ENCODE results near the gene CAMKMT.

Gene CAMKMT

DNA sequence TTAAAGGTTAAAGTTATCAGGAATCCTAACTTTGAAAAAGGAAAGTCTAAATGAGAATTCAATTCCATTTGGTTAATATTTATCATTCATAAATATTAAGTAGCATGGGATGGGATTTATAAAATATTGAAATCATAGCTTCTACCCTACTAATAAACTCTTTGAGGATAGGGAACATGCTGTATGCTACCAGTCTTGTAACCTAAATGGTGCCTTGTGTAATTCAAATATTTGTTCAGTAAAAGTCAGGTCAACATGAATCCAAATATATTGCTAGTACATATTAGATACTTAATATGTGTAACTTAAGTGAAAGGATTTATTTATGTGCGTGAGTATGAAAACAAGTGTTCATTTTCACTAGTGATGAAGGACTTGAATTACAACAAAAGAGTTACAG, 94.1 kb downstream of the CAMKMT start:
- Histone ChIP-seq H3K4me1 (ENCODE audit: control insufficient read depth, insufficient read depth, low read length, poor library complexity, severe bottlenecking) (no peaks in the 10 kb centered on the region), H3K4me3 (ENCODE audit: insufficient read depth, low read depth, low read length, poor library complexity, severe bottlenecking) (no peak overlapping the region), H3K9me3 (ENCODE audit: control insufficient read depth, low read length) (no peaks in the 10 kb centered on the region), H3K36me3 (ENCODE audit: control insufficient read depth, insufficient read depth, low read length) (no peaks in the 10 kb centered on the region), H3K27ac (ENCODE audit: insufficient read depth, low read length, poor library complexity, severe bottlenecking) (no peak overlapping the region), H3K27me3 (replicated peaks; ENCODE audit: control insufficient read depth, insufficient read depth, low read length, poor library complexity, severe bottlenecking) (no peaks in the 10 kb centered on the region)
- DNase-seq = no peak

DNA sequence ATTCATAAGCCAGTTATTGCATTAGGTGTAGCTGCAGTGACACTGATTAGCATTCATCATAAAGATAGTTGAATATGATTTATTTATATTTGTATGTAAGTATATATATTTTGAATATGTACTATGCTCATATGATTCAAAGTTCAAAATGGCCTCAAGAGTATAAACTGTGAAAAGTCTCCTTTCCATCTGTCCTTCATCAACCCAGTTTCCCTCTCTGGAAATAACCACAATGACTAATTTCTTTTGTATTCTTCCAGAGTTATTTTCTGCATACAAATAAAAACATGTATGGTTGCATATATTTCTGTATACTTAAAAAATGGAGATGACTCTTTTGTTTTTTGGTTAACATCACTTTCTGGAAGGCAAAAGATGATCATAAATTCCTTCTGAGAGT, 95.2 kb downstream of the CAMKMT start:
- H3K4me3 ChIP-seq (ENCODE audit: insufficient read depth, low read depth, low read length, poor library complexity, severe bottlenecking) = no peak overlapping the region
- no peaks in the 10 kb centered on the region for H3K36me3 ChIP-seq (ENCODE audit: control insufficient read depth, insufficient read depth, low read length)
- no peaks in the 10 kb centered on the region for H3K9me3 ChIP-seq (ENCODE audit: control insufficient read depth, low read length)
- no peaks in the 10 kb centered on the region for H3K27me3 ChIP-seq (replicated peaks; ENCODE audit: control insufficient read depth, insufficient read depth, low read length, poor library complexity, severe bottlenecking)
- no peak for DNase-seq
- H3K27ac ChIP-seq (ENCODE audit: insufficient read depth, low read length, poor library complexity, severe bottlenecking) = no peak overlapping the region
- no peaks in the 10 kb centered on the region for H3K4me1 ChIP-seq (ENCODE audit: control insufficient read depth, insufficient read depth, low read length, poor library complexity, severe bottlenecking)

DNA sequence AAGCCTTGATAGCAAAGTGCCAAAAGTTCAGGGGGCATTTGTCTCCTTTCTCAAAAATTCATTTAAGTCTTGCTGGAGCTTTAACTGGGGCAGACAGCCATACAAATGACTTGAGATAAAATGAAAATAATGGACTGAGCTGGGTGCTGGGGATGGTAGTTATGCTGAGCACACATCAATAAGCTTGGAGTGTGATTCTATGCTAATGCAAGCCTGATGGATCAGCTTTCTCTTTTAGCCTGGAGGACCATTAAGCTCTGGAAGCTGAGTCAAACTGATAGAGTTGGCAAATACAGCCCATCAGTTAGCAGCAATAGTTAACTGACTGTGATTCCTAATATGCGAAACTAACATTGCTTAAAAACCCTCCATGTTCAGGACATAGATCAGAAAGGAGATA, 98.0 kb downstream of the CAMKMT start:
- DNase-seq = no peak
- Histone ChIP-seq H3K9me3 (ENCODE audit: control insufficient read depth, low read length) (no peaks in the 10 kb centered on the region), H3K4me3 (ENCODE audit: insufficient read depth, low read depth, low read length, poor library complexity, severe bottlenecking) (no peak overlapping the region), H3K36me3 (ENCODE audit: control insufficient read depth, insufficient read depth, low read length) (no peaks in the 10 kb centered on the region), H3K27me3 (replicated peaks; ENCODE audit: control insufficient read depth, insufficient read depth, low read length, poor library complexity, severe bottlenecking) (no peaks in the 10 kb centered on the region), H3K4me1 (ENCODE audit: control insufficient read depth, insufficient read depth, low read length, poor library complexity, severe bottlenecking) (no peaks in the 10 kb centered on the region), H3K27ac (ENCODE audit: insufficient read depth, low read length, poor library complexity, severe bottlenecking) (no peak overlapping the region)

DNA sequence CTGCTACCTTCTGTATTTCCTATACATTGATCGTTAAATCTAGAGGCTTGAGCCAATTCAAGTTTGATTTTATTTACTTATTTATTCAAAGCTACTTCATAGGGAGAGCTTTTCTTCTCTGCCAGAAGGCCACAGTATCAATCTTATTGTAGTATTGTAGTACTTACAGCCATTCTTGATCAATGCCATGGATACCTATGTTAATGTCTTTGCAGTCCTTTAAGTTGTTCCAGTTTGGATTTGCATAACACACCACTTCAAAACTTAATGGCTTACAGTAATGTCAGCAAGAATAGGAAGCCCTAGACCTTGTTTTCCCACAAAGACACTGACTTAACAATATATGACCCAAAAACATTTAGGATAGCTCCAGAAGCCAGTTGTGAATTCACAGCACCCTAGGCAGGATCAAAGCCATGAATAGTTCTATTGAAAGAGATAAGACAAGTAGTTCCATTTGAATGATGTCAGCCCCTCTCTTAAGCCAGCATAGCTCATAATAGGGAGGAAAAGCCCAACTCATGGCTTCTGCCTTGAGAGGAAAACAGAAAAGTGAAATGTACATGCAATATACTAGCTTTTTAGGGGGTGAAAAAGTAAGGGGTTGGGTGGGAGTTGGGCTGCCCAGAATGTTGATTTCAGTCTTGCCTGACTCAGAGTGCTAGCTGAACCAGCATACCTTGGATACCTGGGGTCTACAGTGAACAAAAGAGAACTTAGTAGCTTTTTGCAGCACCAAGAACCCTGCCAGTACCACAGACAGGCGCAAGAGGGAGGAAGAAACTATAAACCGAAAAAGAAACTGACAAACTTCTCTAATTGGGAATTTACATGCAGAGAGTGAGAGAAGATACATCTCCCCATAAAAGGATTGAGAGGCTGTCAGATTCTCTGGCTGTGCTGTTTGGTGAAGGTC, 101.4 kb downstream of the CAMKMT start:
- no peaks in the 10 kb centered on the region for H3K27me3 ChIP-seq (replicated peaks; ENCODE audit: control insufficient read depth, insufficient read depth, low read length, poor library complexity, severe bottlenecking)
- H3K9me3 ChIP-seq (ENCODE audit: control insufficient read depth, low read length) = no peaks in the 10 kb centered on the region
- no peak overlapping the region for H3K27ac ChIP-seq (ENCODE audit: insufficient read depth, low read length, poor library complexity, severe bottlenecking)
- no peak overlapping the region for H3K4me3 ChIP-seq (ENCODE audit: insufficient read depth, low read depth, low read length, poor library complexity, severe bottlenecking)
- no peaks in the 10 kb centered on the region for H3K36me3 ChIP-seq (ENCODE audit: control insufficient read depth, insufficient read depth, low read length)
- H3K4me1 ChIP-seq (ENCODE audit: control insufficient read depth, insufficient read depth, low read length, poor library complexity, severe bottlenecking) = no peaks in the 10 kb centered on the region
- no peak for DNase-seq

DNA sequence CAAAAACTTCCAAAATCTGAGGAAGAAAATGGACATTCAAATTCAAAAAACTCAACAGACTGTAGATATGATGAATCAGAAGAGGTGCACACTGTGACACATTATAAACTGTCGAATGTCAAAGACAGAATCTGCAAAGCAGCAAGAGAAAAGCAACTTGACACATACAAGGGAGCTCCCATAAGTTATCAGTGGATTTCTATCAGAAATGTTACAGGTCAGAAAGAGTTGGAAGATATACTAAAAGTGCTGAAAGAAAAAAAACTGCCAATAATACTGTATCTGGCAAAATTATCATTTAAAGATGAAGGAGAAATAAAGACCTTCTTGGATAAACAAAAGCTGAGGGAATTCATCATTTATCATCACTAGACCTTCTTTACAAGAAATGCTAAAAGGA, 102.7 kb downstream of the CAMKMT start:
- H3K4me3 ChIP-seq (ENCODE audit: insufficient read depth, low read depth, low read length, poor library complexity, severe bottlenecking) = no peak overlapping the region
- no peaks in the 10 kb centered on the region for H3K9me3 ChIP-seq (ENCODE audit: control insufficient read depth, low read length)
- H3K36me3 ChIP-seq (ENCODE audit: control insufficient read depth, insufficient read depth, low read length) = no peaks in the 10 kb centered on the region
- H3K4me1 ChIP-seq (ENCODE audit: control insufficient read depth, insufficient read depth, low read length, poor library complexity, severe bottlenecking) = no peaks in the 10 kb centered on the region
- H3K27me3 ChIP-seq (replicated peaks; ENCODE audit: control insufficient read depth, insufficient read depth, low read length, poor library complexity, severe bottlenecking) = no peaks in the 10 kb centered on the region
- DNase-seq = no peak
- no peak overlapping the region for H3K27ac ChIP-seq (ENCODE audit: insufficient read depth, low read length, poor library complexity, severe bottlenecking)

DNA sequence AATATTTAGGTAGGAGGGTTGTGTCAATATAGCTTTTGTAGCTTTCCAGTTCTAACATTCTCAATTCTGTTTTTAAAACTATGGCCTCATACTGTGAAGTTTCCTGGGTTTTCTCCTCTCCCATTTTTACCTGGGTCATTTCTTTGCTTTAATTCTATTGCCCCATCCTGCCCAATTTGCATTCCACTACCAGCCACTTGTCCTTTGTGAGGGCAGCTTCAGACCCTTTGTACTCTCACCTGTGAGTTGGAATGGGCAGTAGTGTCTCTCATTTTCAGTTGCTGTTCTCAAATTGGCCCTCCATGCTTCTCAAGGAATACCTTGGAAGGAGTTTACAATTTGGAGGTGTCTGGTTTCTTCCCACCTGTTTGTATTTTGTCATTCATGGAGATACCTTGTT, 108.4 kb downstream of the CAMKMT start:
- Histone ChIP-seq H3K9me3 (ENCODE audit: control insufficient read depth, low read length) (no peaks in the 10 kb centered on the region), H3K27me3 (replicated peaks; ENCODE audit: control insufficient read depth, insufficient read depth, low read length, poor library complexity, severe bottlenecking) (no peaks in the 10 kb centered on the region), H3K4me1 (ENCODE audit: control insufficient read depth, insufficient read depth, low read length, poor library complexity, severe bottlenecking) (no peaks in the 10 kb centered on the region), H3K27ac (ENCODE audit: insufficient read depth, low read length, poor library complexity, severe bottlenecking) (no peak overlapping the region), H3K4me3 (ENCODE audit: insufficient read depth, low read depth, low read length, poor library complexity, severe bottlenecking) (no peak overlapping the region), H3K36me3 (ENCODE audit: control insufficient read depth, insufficient read depth, low read length) (no peaks in the 10 kb centered on the region)
- no peak for DNase-seq

DNA sequence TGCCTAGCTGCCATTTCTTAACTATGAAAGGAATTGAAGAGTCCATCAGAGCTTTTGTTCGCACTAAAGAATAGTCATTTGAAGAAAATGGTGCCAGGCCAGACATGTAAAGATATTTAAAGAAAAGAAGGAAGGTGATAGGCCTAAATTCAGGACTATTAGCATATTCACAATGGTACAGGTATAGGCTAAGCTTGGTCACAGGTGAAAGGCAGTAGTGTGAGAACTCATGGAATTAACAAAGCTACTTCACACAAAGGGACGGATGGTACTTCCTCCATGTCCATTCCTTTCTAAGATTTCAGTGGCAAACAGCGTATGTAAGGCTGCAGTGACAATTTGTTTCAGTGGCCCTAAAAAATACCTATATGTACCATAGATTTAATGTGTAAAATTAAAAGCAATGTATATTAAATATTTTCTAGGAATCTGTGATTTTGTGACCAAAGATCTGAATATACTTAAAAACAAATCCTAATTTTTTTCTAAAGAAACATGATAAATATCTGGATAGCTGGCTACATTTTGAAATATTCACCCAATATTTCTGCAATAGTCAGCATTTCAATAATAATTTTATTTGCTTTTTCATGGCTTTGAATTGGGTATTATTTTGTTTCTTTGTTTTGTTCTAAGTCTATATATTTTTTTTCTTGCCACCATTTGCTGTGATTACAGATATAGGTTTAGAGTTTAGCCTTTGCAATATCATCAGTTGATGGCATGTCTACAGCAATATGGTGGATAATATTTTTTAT, 116.1 kb downstream of the CAMKMT start:
- Histone ChIP-seq H3K27me3 (replicated peaks; ENCODE audit: control insufficient read depth, insufficient read depth, low read length, poor library complexity, severe bottlenecking) (no peaks in the 10 kb centered on the region), H3K4me1 (ENCODE audit: control insufficient read depth, insufficient read depth, low read length, poor library complexity, severe bottlenecking) (no peaks in the 10 kb centered on the region), H3K9me3 (ENCODE audit: control insufficient read depth, low read length) (no peaks in the 10 kb centered on the region), H3K4me3 (ENCODE audit: insufficient read depth, low read depth, low read length, poor library complexity, severe bottlenecking) (no peak overlapping the region), H3K27ac (ENCODE audit: insufficient read depth, low read length, poor library complexity, severe bottlenecking) (no peak overlapping the region), H3K36me3 (ENCODE audit: control insufficient read depth, insufficient read depth, low read length) (no peaks in the 10 kb centered on the region)
- DNase-seq = no peak

DNA sequence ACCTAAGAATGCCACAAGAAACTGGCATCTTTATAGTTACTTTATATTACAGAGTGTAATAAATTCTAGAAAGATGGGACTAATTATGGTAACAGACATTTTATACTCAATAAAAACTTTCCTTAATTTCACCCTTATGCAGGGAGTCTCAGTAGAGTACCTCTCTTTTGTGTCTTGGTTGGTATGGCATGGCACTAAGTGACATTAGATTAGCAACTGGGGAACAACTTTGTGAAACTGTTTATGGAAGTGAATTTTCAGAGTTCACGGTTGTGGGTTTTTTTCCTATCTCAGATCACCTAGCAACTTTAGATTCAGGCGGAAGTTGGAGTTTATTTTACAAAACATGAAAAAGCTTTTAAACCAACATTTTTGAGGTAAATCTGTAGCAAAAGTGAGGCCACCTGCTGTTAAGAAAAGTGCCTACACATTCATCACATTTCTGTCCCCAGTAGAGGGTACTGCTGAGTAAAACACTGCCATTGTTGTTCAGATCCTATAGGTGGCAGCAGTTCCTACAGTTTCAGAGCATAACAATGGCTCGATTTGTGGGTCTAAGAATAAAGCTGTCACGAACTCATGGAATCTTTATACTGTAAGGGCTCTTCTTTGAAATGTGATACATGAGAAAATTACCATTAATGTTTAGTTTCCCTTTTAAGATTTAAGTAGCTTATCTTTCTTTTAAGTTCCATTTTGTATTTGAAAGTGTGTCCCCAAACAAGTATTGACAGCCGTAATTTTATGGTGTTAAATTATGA, 117.6 kb downstream of the CAMKMT start:
- Histone ChIP-seq H3K4me1 (ENCODE audit: control insufficient read depth, insufficient read depth, low read length, poor library complexity, severe bottlenecking) (no peaks in the 10 kb centered on the region), H3K27ac (ENCODE audit: insufficient read depth, low read length, poor library complexity, severe bottlenecking) (no peak overlapping the region), H3K27me3 (replicated peaks; ENCODE audit: control insufficient read depth, insufficient read depth, low read length, poor library complexity, severe bottlenecking) (no peaks in the 10 kb centered on the region), H3K9me3 (ENCODE audit: control insufficient read depth, low read length) (no peaks in the 10 kb centered on the region), H3K4me3 (ENCODE audit: insufficient read depth, low read depth, low read length, poor library complexity, severe bottlenecking) (no peak overlapping the region), H3K36me3 (ENCODE audit: control insufficient read depth, insufficient read depth, low read length) (no peaks in the 10 kb centered on the region)
- DNase-seq = peak in 1 of 3 donors; percentile 20

DNA sequence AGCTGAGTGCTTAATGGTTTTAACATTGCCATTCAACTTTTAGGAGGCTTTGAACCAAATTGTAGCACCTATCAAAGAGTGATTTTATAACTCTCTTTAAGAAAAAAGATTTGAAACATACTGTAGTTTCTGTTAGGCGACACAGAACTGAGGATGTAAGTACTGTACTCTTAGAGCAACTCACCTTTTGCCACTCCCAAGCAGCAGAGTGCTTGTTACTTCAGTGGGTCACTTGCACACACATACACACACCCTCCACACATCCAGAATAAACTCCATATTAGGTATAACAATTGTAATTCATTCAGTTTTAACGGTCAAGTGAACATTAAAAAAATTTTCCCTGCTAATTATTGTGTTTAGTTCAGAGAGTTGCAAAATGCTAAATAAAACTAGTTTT, 118.3 kb downstream of the CAMKMT start:
- Histone ChIP-seq H3K9me3 (ENCODE audit: control insufficient read depth, low read length) (no peaks in the 10 kb centered on the region), H3K36me3 (ENCODE audit: control insufficient read depth, insufficient read depth, low read length) (no peaks in the 10 kb centered on the region), H3K27me3 (replicated peaks; ENCODE audit: control insufficient read depth, insufficient read depth, low read length, poor library complexity, severe bottlenecking) (no peaks in the 10 kb centered on the region), H3K27ac (ENCODE audit: insufficient read depth, low read length, poor library complexity, severe bottlenecking) (no peak overlapping the region), H3K4me1 (ENCODE audit: control insufficient read depth, insufficient read depth, low read length, poor library complexity, severe bottlenecking) (no peaks in the 10 kb centered on the region), H3K4me3 (ENCODE audit: insufficient read depth, low read depth, low read length, poor library complexity, severe bottlenecking) (no peak overlapping the region)
- DNase-seq = no peak
